Stimulated activated CD8-positive, alpha-beta memory T cell treated with anti-CD3 and anti-CD28 coated beads, Interleukin-12 subunit alpha, Interleukin-12 subunit beta, amount 100 ng/mL, for 24 hours (primary cell): ENCODE measurements around the gene PRKCZ.
"Not testable (repeated sequence)": the region's sequence is repeated elsewhere in the genome, so short reads cannot be mapped to it uniquely, and the experiment has no call there.

Source experiments
- DNase-seq: peaks from one replicate; pipeline ENCODE4 v3.0.0-alpha.2; 2020; ENCODE audit errors: extremely low read depth

The PRKCZ gene

GRCh38 chr1:2135941-2136340, 85.7 kb downstream of the PRKCZ start:
- DNase-seq: no peak

- no peak for DNase-seq
These were observed 86.4 kb downstream of the PRKCZ start for GRCh38 chr1:2136386-2137235.

GRCh38 chr1:2137257-2138121, 87.3 kb downstream of the PRKCZ start:
- no peak for DNase-seq

GRCh38 chr1:2139156-2139555, 88.9 kb downstream of the PRKCZ start:
- DNase-seq: not testable (repeated sequence)

GRCh38 chr1:2141025-2141424, 90.8 kb downstream of the PRKCZ start:
- DNase-seq: no peak

GRCh38 chr1:2143814-2144500, 93.7 kb downstream of the PRKCZ start:
- DNase-seq: no peak

- DNase-seq: no peak
These were observed 94.4 kb downstream of the PRKCZ start for GRCh38 chr1:2144501-2145090.

GRCh38 chr1:2145946-2146835, 96.0 kb downstream of the PRKCZ start:
- no peak for DNase-seq

GRCh38 chr1:2146836-2147517, 96.8 kb downstream of the PRKCZ start:
- no peak for DNase-seq

- not testable (repeated sequence) for DNase-seq
These were observed 97.7 kb downstream of the PRKCZ start for GRCh38 chr1:2147869-2148268.

GRCh38 chr1:2148691-2149090, 98.5 kb downstream of the PRKCZ start:
- no peak for DNase-seq

GRCh38 chr1:2150801-2151200, 100.6 kb downstream of the PRKCZ start:
- DNase-seq: no peak

GRCh38 chr1:2151252-2151651, 101.0 kb downstream of the PRKCZ start:
- DNase-seq: no peak

GRCh38 chr1:2151911-2152310, 101.7 kb downstream of the PRKCZ start:
- no peak for DNase-seq

GRCh38 chr1:2152954-2153353, 102.7 kb downstream of the PRKCZ start:
- no peak for DNase-seq

- DNase-seq: no peak
These were observed 103.8 kb downstream of the PRKCZ start for GRCh38 chr1:2154022-2154421.

- DNase-seq: no peak
These were observed 105.0 kb downstream of the PRKCZ start for GRCh38 chr1:2155147-2155598.

- DNase-seq: no peak
These were observed 105.6 kb downstream of the PRKCZ start for GRCh38 chr1:2155788-2156187.

GRCh38 chr1:2156866-2157265, 106.7 kb downstream of the PRKCZ start:
- DNase-seq: no peak

- DNase-seq: no peak
These were observed 107.6 kb downstream of the PRKCZ start for GRCh38 chr1:2157856-2158255.
